Measurements from ENCODE around the gene CPLANE1.

The CPLANE1 gene

DNA sequence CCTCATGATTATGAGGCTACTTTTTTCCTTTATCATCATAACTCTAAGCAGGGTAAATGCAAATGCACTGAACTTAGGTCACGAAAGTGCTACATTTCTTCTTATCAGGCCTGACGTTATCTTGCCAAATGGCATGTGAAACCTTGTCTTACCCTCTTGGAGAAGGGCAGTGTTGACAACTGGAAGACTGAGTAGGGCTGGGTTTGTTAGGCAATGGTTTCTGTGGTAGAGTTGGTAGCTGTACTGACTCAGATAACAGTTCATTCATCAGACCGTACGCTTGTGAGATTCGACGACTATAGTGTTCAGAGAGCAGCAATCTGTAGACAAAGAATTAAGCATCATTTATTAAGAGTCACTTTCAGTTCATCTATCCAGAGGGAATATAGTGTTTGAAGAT, 127.7 kb downstream of the CPLANE1 start:
- no peak for TF ChIP-seq FOXP2 (optimal IDR thresholded peaks at IDR 0.05; ENCODE audit: borderline replicate concordance, extremely low read depth, extremely low read length, insufficient read depth)
- no peak for TF ChIP-seq REST (IDR thresholded peaks at IDR 0.05; ENCODE audit: insufficient read depth in 1 of 2, low read depth in 2 of 2, low read length in 2 of 2)
- TF ChIP-seq TAF1 (IDR thresholded peaks at IDR 0.05; ENCODE audit: borderline replicate concordance, insufficient read depth, low read length), result no peak
- no peak for TF ChIP-seq POLR2AphosphoS5 (IDR thresholded peaks at IDR 0.05; ENCODE audit: low read depth, low read length)
- TF ChIP-seq SIN3A (IDR thresholded peaks at IDR 0.05; ENCODE audit: borderline replicate concordance, insufficient read depth, low read length), result no peak

GRCh38 chr5:37121027-37121426, 128.1 kb downstream of the CPLANE1 start:
- TF ChIP-seq REST (IDR thresholded peaks at IDR 0.05; ENCODE audit: insufficient read depth in 1 of 2, low read depth in 2 of 2, low read length in 2 of 2) (no peak), FOXP2 (optimal IDR thresholded peaks at IDR 0.05; ENCODE audit: borderline replicate concordance, extremely low read depth, extremely low read length, insufficient read depth) (no peak), SIN3A (IDR thresholded peaks at IDR 0.05; ENCODE audit: borderline replicate concordance, insufficient read depth, low read length) (no peak), TAF1 (IDR thresholded peaks at IDR 0.05; ENCODE audit: borderline replicate concordance, insufficient read depth, low read length) (no peak), POLR2AphosphoS5 (IDR thresholded peaks at IDR 0.05; ENCODE audit: low read depth, low read length) (no peak)

- no peak for TF ChIP-seq REST (IDR thresholded peaks at IDR 0.05; ENCODE audit: insufficient read depth in 1 of 2, low read depth in 2 of 2, low read length in 2 of 2)
- no peak for TF ChIP-seq FOXP2 (optimal IDR thresholded peaks at IDR 0.05; ENCODE audit: borderline replicate concordance, extremely low read depth, extremely low read length, insufficient read depth)
- TF ChIP-seq TAF1 (IDR thresholded peaks at IDR 0.05; ENCODE audit: borderline replicate concordance, insufficient read depth, low read length), result no peak
- TF ChIP-seq POLR2AphosphoS5 (IDR thresholded peaks at IDR 0.05; ENCODE audit: low read depth, low read length), result no peak
- no peak for TF ChIP-seq SIN3A (IDR thresholded peaks at IDR 0.05; ENCODE audit: borderline replicate concordance, insufficient read depth, low read length)
These were observed 128.9 kb downstream of the CPLANE1 start for GRCh38 chr5:37120270-37120669.

- no peak for TF ChIP-seq FOXP2 (optimal IDR thresholded peaks at IDR 0.05; ENCODE audit: borderline replicate concordance, extremely low read depth, extremely low read length, insufficient read depth)
These were observed 132.8 kb downstream of the CPLANE1 start for GRCh38 chr5:37116359-37116758.

DNA sequence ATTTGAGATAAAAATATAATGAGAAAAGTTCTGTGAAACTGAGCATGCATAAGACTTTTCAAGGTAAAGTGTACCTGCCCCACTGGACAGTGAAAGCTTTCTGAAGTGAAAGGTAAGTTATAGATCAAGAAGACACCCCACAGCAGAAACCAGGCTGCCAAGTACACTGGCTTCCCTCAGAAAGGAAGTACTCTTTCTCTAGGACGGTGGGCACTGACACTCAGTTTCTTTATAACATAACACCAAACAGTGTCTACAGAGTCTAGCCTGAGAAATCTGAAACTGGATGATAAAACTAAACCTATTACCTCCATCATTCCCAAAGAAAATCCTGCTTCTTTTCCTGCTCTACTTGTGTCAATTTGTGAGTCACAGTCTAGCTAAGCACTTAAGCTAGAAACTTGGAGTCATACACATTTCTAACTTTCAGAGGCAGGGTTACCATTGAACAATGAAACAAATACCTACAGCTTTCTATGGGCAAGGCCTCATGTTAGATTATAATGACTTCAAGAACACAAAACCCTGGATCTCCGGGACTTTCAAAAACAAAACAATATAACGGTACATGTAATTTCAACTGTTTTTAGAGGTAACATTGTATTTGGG, 136.7 kb downstream of the CPLANE1 start:
- TF ChIP-seq FOXP2 (optimal IDR thresholded peaks at IDR 0.05; ENCODE audit: borderline replicate concordance, extremely low read depth, extremely low read length, insufficient read depth) (no peak), REST (IDR thresholded peaks at IDR 0.05; ENCODE audit: insufficient read depth in 1 of 2, low read depth in 2 of 2, low read length in 2 of 2) (no peak), SIN3A (IDR thresholded peaks at IDR 0.05; ENCODE audit: borderline replicate concordance, insufficient read depth, low read length) (no peak), POLR2AphosphoS5 (IDR thresholded peaks at IDR 0.05; ENCODE audit: low read depth, low read length) (no peak), TAF1 (IDR thresholded peaks at IDR 0.05; ENCODE audit: borderline replicate concordance, insufficient read depth, low read length) (no peak)

Measured in PFSK-1 (cell line).